ENCODE data around the gene CATSPER3. TPM values are rescaled to one million over a fixed set of nuclear protein-coding genes. Genes with fewer than 3 reads are reported as not detected.

Gene CATSPER3
- polyA plus RNA-seq, 1 donor from 2014 or later = 0.17 TPM

DNA sequence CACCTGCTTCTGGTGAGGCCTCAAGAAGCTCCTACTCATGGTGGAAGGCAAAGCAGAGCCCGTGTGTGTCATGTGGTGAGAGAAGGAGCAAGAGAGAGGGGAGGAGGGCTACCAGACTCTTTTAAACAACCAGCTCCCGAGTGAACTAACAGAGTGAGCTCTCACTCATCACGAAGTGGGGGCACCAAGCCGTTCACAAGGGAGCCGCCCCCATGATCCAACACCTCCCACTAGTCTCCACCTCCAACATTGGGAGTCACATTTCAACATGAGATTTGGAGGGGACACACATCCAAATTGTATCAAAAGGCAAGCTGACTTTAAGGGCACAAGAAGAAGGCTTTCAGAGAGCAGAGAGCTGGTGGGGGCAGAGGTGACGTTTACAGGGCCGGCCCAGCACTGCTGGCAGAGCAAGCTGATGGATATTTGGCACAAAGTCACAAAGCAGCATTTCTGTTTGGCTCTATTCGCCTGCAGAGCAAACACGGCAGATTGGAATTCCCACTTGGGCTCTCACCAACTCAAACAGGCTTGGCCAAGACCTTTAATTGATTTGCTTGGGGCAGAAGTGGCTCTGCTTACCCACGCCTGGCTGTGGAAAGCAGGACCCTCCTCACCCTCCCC is 46.4 kb downstream of the CATSPER3 start:
- Histone ChIP-seq H3K9me2 (ENCODE audit: insufficient read depth, low read length) (no peaks in the 10 kb centered on the region), H3K4me2 (ENCODE audit: low read length) (no peak overlapping the region), H3K79me2 (replicated peaks; ENCODE audit: insufficient read depth, low read length) (no peaks in the 10 kb centered on the region), H2AFZ (ENCODE audit: low read depth, low read length) (no peak overlapping the region), H3K9ac (ENCODE audit: low read length) (no peak overlapping the region), H4K20me1 (ENCODE audit: insufficient read depth) (no peaks in the 10 kb centered on the region), H3K27ac (ENCODE audit: low read length) (no peak overlapping the region), H3K27me3 (ENCODE audit: insufficient read depth, low read depth, low read length) (no peaks in the 10 kb centered on the region), H3K9me3 (ENCODE audit: low read length) (no peaks in the 10 kb centered on the region), H3K36me3 (ENCODE audit: insufficient read depth, low read length) (no peaks in the 10 kb centered on the region), H3K4me3 (ENCODE audit: low read length) (no peak overlapping the region), H3F3A (ENCODE audit: insufficient read depth, low read length, poor library complexity, severe bottlenecking) (no peaks in the 10 kb centered on the region)
- TF ChIP-seq SMC3 (conservative IDR thresholded peaks at IDR 0.05; ENCODE audit: poor library complexity) = no peak
- TF ChIP-seq POLR2AphosphoS5 (IDR thresholded peaks at IDR 0.05) = no peak
- no peak for TF ChIP-seq TAF1 (IDR thresholded peaks at IDR 0.05; ENCODE audit: low read depth)
- TF ChIP-seq EZH2 (IDR thresholded peaks at IDR 0.05; ENCODE audit: borderline replicate concordance, insufficient read depth, low read length, poor library complexity, severe bottlenecking) = no peak
- TF ChIP-seq, protein P1, sequence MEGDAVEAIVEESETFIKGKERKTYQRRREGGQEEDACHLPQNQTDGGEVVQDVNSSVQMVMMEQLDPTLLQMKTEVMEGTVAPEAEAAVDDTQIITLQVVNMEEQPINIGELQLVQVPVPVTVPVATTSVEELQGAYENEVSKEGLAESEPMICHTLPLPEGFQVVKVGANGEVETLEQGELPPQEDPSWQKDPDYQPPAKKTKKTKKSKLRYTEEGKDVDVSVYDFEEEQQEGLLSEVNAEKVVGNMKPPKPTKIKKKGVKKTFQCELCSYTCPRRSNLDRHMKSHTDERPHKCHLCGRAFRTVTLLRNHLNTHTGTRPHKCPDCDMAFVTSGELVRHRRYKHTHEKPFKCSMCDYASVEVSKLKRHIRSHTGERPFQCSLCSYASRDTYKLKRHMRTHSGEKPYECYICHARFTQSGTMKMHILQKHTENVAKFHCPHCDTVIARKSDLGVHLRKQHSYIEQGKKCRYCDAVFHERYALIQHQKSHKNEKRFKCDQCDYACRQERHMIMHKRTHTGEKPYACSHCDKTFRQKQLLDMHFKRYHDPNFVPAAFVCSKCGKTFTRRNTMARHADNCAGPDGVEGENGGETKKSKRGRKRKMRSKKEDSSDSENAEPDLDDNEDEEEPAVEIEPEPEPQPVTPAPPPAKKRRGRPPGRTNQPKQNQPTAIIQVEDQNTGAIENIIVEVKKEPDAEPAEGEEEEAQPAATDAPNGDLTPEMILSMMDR (IDR thresholded peaks at IDR 0.05; ENCODE audit: poor library complexity, severe bottlenecking) = no peak
- no peak for TF ChIP-seq EP300 (conservative IDR thresholded peaks at IDR 0.05; ENCODE audit: poor library complexity, severe bottlenecking)
- no peak for TF ChIP-seq MXI1 (conservative IDR thresholded peaks at IDR 0.05; ENCODE audit: poor library complexity, severe bottlenecking)
- TF ChIP-seq, protein P2, sequence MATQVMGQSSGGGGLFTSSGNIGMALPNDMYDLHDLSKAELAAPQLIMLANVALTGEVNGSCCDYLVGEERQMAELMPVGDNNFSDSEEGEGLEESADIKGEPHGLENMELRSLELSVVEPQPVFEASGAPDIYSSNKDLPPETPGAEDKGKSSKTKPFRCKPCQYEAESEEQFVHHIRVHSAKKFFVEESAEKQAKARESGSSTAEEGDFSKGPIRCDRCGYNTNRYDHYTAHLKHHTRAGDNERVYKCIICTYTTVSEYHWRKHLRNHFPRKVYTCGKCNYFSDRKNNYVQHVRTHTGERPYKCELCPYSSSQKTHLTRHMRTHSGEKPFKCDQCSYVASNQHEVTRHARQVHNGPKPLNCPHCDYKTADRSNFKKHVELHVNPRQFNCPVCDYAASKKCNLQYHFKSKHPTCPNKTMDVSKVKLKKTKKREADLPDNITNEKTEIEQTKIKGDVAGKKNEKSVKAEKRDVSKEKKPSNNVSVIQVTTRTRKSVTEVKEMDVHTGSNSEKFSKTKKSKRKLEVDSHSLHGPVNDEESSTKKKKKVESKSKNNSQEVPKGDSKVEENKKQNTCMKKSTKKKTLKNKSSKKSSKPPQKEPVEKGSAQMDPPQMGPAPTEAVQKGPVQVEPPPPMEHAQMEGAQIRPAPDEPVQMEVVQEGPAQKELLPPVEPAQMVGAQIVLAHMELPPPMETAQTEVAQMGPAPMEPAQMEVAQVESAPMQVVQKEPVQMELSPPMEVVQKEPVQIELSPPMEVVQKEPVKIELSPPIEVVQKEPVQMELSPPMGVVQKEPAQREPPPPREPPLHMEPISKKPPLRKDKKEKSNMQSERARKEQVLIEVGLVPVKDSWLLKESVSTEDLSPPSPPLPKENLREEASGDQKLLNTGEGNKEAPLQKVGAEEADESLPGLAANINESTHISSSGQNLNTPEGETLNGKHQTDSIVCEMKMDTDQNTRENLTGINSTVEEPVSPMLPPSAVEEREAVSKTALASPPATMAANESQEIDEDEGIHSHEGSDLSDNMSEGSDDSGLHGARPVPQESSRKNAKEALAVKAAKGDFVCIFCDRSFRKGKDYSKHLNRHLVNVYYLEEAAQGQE (IDR thresholded peaks at IDR 0.05; ENCODE audit: borderline replicate concordance) = no peak
- no peak for TF ChIP-seq RAD21 (conservative IDR thresholded peaks at IDR 0.05)

DNA sequence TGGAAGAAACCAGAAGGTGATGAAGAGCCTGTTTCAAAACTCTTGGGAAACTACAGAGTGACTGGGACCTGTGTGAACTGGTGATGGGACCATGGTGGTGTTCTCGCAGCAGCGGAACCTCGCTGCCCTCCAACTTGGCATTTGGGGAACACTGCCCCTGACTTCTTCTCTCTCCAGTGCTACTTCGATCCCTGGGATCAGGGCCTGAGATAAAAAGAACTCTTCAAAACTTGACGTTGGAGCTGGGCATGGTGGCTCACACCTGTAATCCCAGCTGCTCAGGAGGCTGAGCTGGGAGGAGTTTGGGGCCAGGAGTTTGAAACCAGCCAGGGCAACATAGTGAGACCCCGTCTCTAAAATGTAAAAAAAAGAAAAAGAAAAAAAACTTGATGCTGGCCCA is 48.2 kb downstream of the CATSPER3 start:
- Histone ChIP-seq H3K4me3 (ENCODE audit: low read length) (no peak overlapping the region), H2AFZ (ENCODE audit: low read depth, low read length) (no peak overlapping the region), H3F3A (ENCODE audit: insufficient read depth, low read length, poor library complexity, severe bottlenecking) (no peaks in the 10 kb centered on the region), H3K4me2 (ENCODE audit: low read length) (no peak overlapping the region), H3K27ac (ENCODE audit: low read length) (no peak overlapping the region), H3K9ac (ENCODE audit: low read length) (no peak overlapping the region), H3K9me3 (ENCODE audit: low read length) (no peaks in the 10 kb centered on the region), H3K9me2 (ENCODE audit: insufficient read depth, low read length) (no peaks in the 10 kb centered on the region), H4K20me1 (ENCODE audit: insufficient read depth) (no peaks in the 10 kb centered on the region), H3K36me3 (ENCODE audit: insufficient read depth, low read length) (no peaks in the 10 kb centered on the region), H3K79me2 (replicated peaks; ENCODE audit: insufficient read depth, low read length) (no peaks in the 10 kb centered on the region), H3K27me3 (ENCODE audit: insufficient read depth, low read depth, low read length) (no peaks in the 10 kb centered on the region)
- TF ChIP-seq EP300 (conservative IDR thresholded peaks at IDR 0.05; ENCODE audit: poor library complexity, severe bottlenecking) = no peak
- TF ChIP-seq POLR2AphosphoS5 (IDR thresholded peaks at IDR 0.05) = no peak
- no peak for TF ChIP-seq RAD21 (conservative IDR thresholded peaks at IDR 0.05)
- TF ChIP-seq, protein P1 (IDR thresholded peaks at IDR 0.05; ENCODE audit: poor library complexity, severe bottlenecking) = no peak
- TF ChIP-seq SMC3 (conservative IDR thresholded peaks at IDR 0.05; ENCODE audit: poor library complexity) = no peak
- no peak for TF ChIP-seq TAF1 (IDR thresholded peaks at IDR 0.05; ENCODE audit: low read depth)

Measured in neural cell (in vitro differentiated cells).